ENCODE measurements around the gene SLX4.

DNA sequence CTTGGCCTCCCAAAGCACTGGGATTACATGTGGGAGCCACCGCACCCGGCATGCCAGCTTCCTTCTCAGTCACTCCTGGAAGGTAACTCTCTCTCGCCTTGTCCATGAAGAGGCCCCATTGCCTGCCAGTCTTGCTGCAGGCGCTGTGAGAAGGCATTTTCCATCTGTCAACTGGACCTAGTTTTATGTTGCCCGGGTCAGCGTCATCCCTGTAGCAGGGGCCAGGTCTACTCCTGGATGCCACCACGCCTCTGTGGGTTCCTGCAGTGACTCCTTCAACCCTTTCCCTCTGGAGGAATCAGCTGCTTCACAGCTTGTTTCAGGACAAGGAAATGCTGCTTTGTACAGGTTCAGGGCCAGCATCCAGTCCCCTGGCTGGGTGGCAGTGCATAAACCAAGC lies 31.6 kb downstream of the SLX4 start:
- TF ChIP-seq, protein P1, sequence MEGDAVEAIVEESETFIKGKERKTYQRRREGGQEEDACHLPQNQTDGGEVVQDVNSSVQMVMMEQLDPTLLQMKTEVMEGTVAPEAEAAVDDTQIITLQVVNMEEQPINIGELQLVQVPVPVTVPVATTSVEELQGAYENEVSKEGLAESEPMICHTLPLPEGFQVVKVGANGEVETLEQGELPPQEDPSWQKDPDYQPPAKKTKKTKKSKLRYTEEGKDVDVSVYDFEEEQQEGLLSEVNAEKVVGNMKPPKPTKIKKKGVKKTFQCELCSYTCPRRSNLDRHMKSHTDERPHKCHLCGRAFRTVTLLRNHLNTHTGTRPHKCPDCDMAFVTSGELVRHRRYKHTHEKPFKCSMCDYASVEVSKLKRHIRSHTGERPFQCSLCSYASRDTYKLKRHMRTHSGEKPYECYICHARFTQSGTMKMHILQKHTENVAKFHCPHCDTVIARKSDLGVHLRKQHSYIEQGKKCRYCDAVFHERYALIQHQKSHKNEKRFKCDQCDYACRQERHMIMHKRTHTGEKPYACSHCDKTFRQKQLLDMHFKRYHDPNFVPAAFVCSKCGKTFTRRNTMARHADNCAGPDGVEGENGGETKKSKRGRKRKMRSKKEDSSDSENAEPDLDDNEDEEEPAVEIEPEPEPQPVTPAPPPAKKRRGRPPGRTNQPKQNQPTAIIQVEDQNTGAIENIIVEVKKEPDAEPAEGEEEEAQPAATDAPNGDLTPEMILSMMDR (IDR thresholded peaks at IDR 0.05; ENCODE audit: insufficient read depth, low read length), result no peak
- TF ChIP-seq, protein P2, sequence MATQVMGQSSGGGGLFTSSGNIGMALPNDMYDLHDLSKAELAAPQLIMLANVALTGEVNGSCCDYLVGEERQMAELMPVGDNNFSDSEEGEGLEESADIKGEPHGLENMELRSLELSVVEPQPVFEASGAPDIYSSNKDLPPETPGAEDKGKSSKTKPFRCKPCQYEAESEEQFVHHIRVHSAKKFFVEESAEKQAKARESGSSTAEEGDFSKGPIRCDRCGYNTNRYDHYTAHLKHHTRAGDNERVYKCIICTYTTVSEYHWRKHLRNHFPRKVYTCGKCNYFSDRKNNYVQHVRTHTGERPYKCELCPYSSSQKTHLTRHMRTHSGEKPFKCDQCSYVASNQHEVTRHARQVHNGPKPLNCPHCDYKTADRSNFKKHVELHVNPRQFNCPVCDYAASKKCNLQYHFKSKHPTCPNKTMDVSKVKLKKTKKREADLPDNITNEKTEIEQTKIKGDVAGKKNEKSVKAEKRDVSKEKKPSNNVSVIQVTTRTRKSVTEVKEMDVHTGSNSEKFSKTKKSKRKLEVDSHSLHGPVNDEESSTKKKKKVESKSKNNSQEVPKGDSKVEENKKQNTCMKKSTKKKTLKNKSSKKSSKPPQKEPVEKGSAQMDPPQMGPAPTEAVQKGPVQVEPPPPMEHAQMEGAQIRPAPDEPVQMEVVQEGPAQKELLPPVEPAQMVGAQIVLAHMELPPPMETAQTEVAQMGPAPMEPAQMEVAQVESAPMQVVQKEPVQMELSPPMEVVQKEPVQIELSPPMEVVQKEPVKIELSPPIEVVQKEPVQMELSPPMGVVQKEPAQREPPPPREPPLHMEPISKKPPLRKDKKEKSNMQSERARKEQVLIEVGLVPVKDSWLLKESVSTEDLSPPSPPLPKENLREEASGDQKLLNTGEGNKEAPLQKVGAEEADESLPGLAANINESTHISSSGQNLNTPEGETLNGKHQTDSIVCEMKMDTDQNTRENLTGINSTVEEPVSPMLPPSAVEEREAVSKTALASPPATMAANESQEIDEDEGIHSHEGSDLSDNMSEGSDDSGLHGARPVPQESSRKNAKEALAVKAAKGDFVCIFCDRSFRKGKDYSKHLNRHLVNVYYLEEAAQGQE (IDR thresholded peaks at IDR 0.05; ENCODE audit: insufficient replicate concordance, low read depth), result no peak

Measured in HL-60 (cell line).